Natural killer cell (primary cell): ENCODE data around the gene ERICH3. TPM values are rescaled to one million over a fixed set of nuclear protein-coding genes. Genes with fewer than 3 reads are reported as not detected.

Experiments
- ATAC-seq, 3 donors: fragments of 150-1000 bp in 2 of 3; fragments of 200-7000 bp in 1 of 3; cut with Tn5 transposase; 1 replicate in 1 of 3; 2 replicates in 2 of 3; pipeline ENCODE4 v1.10.0; 2021; ENCODE audit warnings: mild to moderate bottlenecking in 2 of 3, moderate library complexity in 2 of 3
- DNase-seq, 2 donors: peaks; one replicate each; pipeline versions ENCODE4 v3.0.0 to v3.0.0-alpha.2; 2013 to 2021; ENCODE audit warnings: mixed read lengths in 1 of 2
- H3K27ac ChIP-seq: one replicate; pipeline ENCODE4 v1.5.1; 2013; ENCODE audit warnings: mild to moderate bottlenecking, low read length
- H3K27me3 ChIP-seq: one replicate; pipeline ENCODE4 v1.6.1; 2013; ENCODE audit warnings: low read length; ENCODE audit not compliant: control insufficient read depth, insufficient read depth
- H3K36me3 ChIP-seq: one replicate; pipeline ENCODE4 v1.6.1; 2013; ENCODE audit warnings: low read length; ENCODE audit not compliant: control insufficient read depth, insufficient read depth
- H3K4me1 ChIP-seq: one replicate; pipeline ENCODE4 v1.6.1; 2013; ENCODE audit warnings: low read length; ENCODE audit not compliant: control insufficient read depth, insufficient read depth
- H3K4me3 ChIP-seq: one replicate; pipeline ENCODE4 v1.5.1; 2013; ENCODE audit warnings: low read length
- H3K9me3 ChIP-seq: one replicate; pipeline ENCODE4 v1.6.1; 2013; ENCODE audit warnings: low read length; ENCODE audit not compliant: control insufficient read depth, insufficient read depth
- H3K27ac Mint-ChIP-seq, 2 donors: one replicate each; pipeline ENCODE4 v1.8.0; 2022; ENCODE audit warnings: mild to moderate bottlenecking in 2 of 2, mixed read lengths in 2 of 2, moderate library complexity in 1 of 2
- H3K27me3 Mint-ChIP-seq, 2 donors: one replicate each; pipeline ENCODE4 v1.8.0; 2022; ENCODE audit warnings: low read depth in 2 of 2, mixed read lengths in 2 of 2
- H3K36me3 Mint-ChIP-seq: one replicate; pipeline ENCODE4 v1.8.0; 2022; ENCODE audit warnings: mixed read lengths
- H3K4me1 Mint-ChIP-seq, 2 donors: one replicate each; pipeline ENCODE4 v1.8.0; 2022; ENCODE audit warnings: mixed read lengths in 2 of 2
- H3K4me3 Mint-ChIP-seq: one replicate; pipeline ENCODE4 v1.8.0; 2022; ENCODE audit warnings: mild to moderate bottlenecking, moderate library complexity, mixed read lengths
- H3K9me3 Mint-ChIP-seq, 2 donors: one replicate each; pipeline ENCODE4 v1.8.0; 2022; ENCODE audit warnings: mixed read lengths in 2 of 2
- WGBS: methylation state at CpG from one replicate; pipeline ENCODE4 v1.1.7; 2013; ENCODE audit warnings: missing lambda C conversion rate; ENCODE audit not compliant: insufficient coverage; 5-methylcytosine and 5-hydroxymethylcytosine counted together
- intact Hi-C: fragments of 100-400 bp; cut with micrococcal nuclease; formaldehyde crosslinking; loops from one replicate; pipeline ENCODE4 v1.14.2; 2022
- total RNA-seq, 4 donors: library from RNA; stranded (reverse); fragments of 120-200 nt in 1 of 4; gene quantifications; one replicate each; pipeline versions ENCODE4 v1.2.3 to v1.2.4, GENCODE V29; 2013 to 2022
- TF ChIP-seq, protein P1 (sequence below): fragments of 200-600 bp; IDR thresholded peaks from one replicate; pipeline ENCODE4 v1.8.0; 2022; ENCODE audit warnings: antibody characterized with exemption

The ERICH3 gene
- total RNA-seq, 3 donors from 2014 or later (not counting 1 experiment from before 2014, with no cell fraction given) = 0.64 to 1.0 (median 0.68) TPM

- intact Hi-C loops = no loop called here
- TF ChIP-seq, protein P1, sequence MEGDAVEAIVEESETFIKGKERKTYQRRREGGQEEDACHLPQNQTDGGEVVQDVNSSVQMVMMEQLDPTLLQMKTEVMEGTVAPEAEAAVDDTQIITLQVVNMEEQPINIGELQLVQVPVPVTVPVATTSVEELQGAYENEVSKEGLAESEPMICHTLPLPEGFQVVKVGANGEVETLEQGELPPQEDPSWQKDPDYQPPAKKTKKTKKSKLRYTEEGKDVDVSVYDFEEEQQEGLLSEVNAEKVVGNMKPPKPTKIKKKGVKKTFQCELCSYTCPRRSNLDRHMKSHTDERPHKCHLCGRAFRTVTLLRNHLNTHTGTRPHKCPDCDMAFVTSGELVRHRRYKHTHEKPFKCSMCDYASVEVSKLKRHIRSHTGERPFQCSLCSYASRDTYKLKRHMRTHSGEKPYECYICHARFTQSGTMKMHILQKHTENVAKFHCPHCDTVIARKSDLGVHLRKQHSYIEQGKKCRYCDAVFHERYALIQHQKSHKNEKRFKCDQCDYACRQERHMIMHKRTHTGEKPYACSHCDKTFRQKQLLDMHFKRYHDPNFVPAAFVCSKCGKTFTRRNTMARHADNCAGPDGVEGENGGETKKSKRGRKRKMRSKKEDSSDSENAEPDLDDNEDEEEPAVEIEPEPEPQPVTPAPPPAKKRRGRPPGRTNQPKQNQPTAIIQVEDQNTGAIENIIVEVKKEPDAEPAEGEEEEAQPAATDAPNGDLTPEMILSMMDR = no peak
- WGBS = 88% methylated on average over 2 of the region's 5 CpGs
- H3K4me1 ChIP-seq = no peaks in the 10 kb centered on the region
- Mint-ChIP-seq H3K4me1 (peaks cover 0 to 5% of the 10 kb centered on the region in 2 donors), H3K9me3 (no peaks in the 10 kb centered on the region), H3K27ac (no peak overlapping the region), H3K36me3 (no peaks in the 10 kb centered on the region), H3K27me3 (no peaks in the 10 kb centered on the region), H3K4me3 (no peak overlapping the region)
- no peaks in the 10 kb centered on the region for H3K36me3 ChIP-seq
- H3K27me3 ChIP-seq = no peaks in the 10 kb centered on the region
- H3K27ac ChIP-seq = no peak overlapping the region
- DNase-seq = no peak
- no peak overlapping the region for H3K4me3 ChIP-seq
- H3K9me3 ChIP-seq = no peaks in the 10 kb centered on the region
- ATAC-seq = no peak
Observed at GRCh38 chr1:74590288-74590687, 83.3 kb downstream of the ERICH3 start.

DNA sequence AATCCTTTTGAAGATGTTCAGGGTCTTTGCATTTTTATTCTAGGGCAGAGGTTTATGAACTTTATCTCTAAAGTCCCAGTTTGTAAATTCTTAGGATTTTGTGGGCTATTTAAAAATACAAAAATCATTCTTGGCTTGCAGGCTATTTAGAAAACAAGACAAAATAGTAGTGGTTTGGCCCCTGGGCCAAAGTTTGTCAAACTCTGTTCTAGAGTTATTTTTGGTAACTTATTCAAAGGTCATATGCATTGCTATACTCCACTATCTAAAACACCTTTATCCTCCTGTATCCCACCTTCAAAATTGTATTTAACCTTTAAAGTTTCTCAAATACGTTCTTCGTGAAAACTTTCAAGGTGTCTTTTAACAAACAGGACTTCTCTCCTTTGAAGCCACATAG lies 85.7 kb downstream of the ERICH3 start:
- TF ChIP-seq, protein P1 = no peak
- 100% methylated on average over 2 of the region's 2 CpGs for WGBS
- H3K36me3 Mint-ChIP-seq = no peaks in the 10 kb centered on the region

GRCh38 chr1:74586253-74586897 lies 87.2 kb downstream of the ERICH3 start:
- no peaks in the 10 kb centered on the region for H3K9me3 ChIP-seq
- no peak overlapping the region for H3K27ac ChIP-seq
- ATAC-seq (no peak), DNase-seq (no peak)
- no CpG with 5 or more reads among the region's 4 CpGs for WGBS
- no peaks in the 10 kb centered on the region for H3K36me3 ChIP-seq
- intact Hi-C loops = no loop called here
- peak overlapping the region; percentile 33 for H3K4me3 Mint-ChIP-seq
- H3K4me1 ChIP-seq = no peaks in the 10 kb centered on the region
- H3K27ac Mint-ChIP-seq = peak overlapping the region in 1 of 2 donors; percentile 7
- H3K4me1 Mint-ChIP-seq = peaks cover 0 to 5% of the 10 kb centered on the region in 2 donors
- H3K36me3 Mint-ChIP-seq = no peaks in the 10 kb centered on the region
- H3K27me3 ChIP-seq = no peaks in the 10 kb centered on the region
- TF ChIP-seq, protein P1 = no peak
- H3K4me3 ChIP-seq = peak overlapping the region; percentile 25
- no peaks in the 10 kb centered on the region for H3K9me3 Mint-ChIP-seq
- no peaks in the 10 kb centered on the region for H3K27me3 Mint-ChIP-seq

More for the DNA sequence above, 85.7 kb downstream of the ERICH3 start:
- Mint-ChIP-seq H3K4me3 (no peak overlapping the region), H3K27ac (no peak overlapping the region), H3K27me3 (no peaks in the 10 kb centered on the region), H3K9me3 (no peaks in the 10 kb centered on the region), H3K4me1 (peaks cover 0 to 5% of the 10 kb centered on the region in 2 donors)
- Histone ChIP-seq H3K27me3 (no peaks in the 10 kb centered on the region), H3K27ac (no peak overlapping the region), H3K9me3 (no peaks in the 10 kb centered on the region), H3K4me1 (no peaks in the 10 kb centered on the region), H3K4me3 (no peak overlapping the region), H3K36me3 (no peaks in the 10 kb centered on the region)
- DNase-seq (no peak), ATAC-seq (no peak)
- intact Hi-C loops = no loop called here

GRCh38 chr1:74584185-74584584 lies 89.4 kb downstream of the ERICH3 start:
- Mint-ChIP-seq H3K4me3 (no peak overlapping the region), H3K27me3 (no peaks in the 10 kb centered on the region), H3K27ac (no peak overlapping the region), H3K36me3 (no peaks in the 10 kb centered on the region), H3K4me1 (peaks cover 5 to 11% of the 10 kb centered on the region in 2 donors), H3K9me3 (no peaks in the 10 kb centered on the region)
- DNase-seq (no peak), ATAC-seq (no peak)
- H3K9me3 ChIP-seq = no peaks in the 10 kb centered on the region
- intact Hi-C loops = no loop called here
- no peaks in the 10 kb centered on the region for H3K36me3 ChIP-seq
- WGBS = 98% methylated on average over 2 of the region's 2 CpGs
- no peak overlapping the region for H3K4me3 ChIP-seq
- H3K4me1 ChIP-seq = no peaks in the 10 kb centered on the region
- H3K27me3 ChIP-seq = no peaks in the 10 kb centered on the region
- TF ChIP-seq, protein P1 = no peak
- no peak overlapping the region for H3K27ac ChIP-seq
